Type B pancreatic cell (in vitro differentiated cells): ENCODE measurements around the gene NLRP9. TPM values are rescaled to one million over a fixed set of nuclear protein-coding genes. Genes with fewer than 3 reads are reported as not detected.

Experiments
- DNase-seq: peaks from one replicate; pipeline ENCODE4 v3.0.0; 2021; ENCODE audit warnings: mixed read lengths; ENCODE audit not compliant: unreplicated experiment; ENCODE audit errors: extremely low spot score
- H3K27ac Mint-ChIP-seq: 2 replicates; pipeline ENCODE4 v1.8.0; 2021; ENCODE audit warnings: mild to moderate bottlenecking, mixed read lengths
- H3K27me3 Mint-ChIP-seq: 2 replicates; pipeline ENCODE4 v1.8.0; 2021; ENCODE audit warnings: mixed read lengths
- H3K36me3 Mint-ChIP-seq: 2 replicates; pipeline ENCODE4 v1.8.0; 2021; ENCODE audit warnings: mixed read lengths
- H3K4me1 Mint-ChIP-seq: one replicate; pipeline ENCODE4 v1.8.0; 2021; ENCODE audit warnings: mixed read lengths; ENCODE audit not compliant: unreplicated experiment
- H3K4me3 Mint-ChIP-seq: 2 replicates; pipeline ENCODE4 v1.8.0; 2021; ENCODE audit warnings: mild to moderate bottlenecking, mixed read lengths
- H3K9me3 Mint-ChIP-seq: 2 replicates; pipeline ENCODE4 v1.8.0; 2021; ENCODE audit warnings: mixed read lengths
- CTCF ChIP-seq: fragments of 200-600 bp; sonication (generic); conservative IDR thresholded peaks from 2 replicates; pipeline ENCODE4 v1.5.0; 2021; ENCODE audit warnings: antibody characterized with exemption, mild to moderate bottlenecking
- total RNA-seq: library from RNA; stranded (reverse); gene quantifications from 2 replicates; pipeline ENCODE4 v1.2.1, GENCODE V29; 2021; ENCODE audit warnings: low replicate concordance

The NLRP9 gene
- total RNA-seq, 1 donor from 2014 or later = not detected

GRCh38 chr19:55667006-55667381 is 71.2 kb downstream of the NLRP9 start:
- H3K4me3 Mint-ChIP-seq = no peak overlapping the region
- TF ChIP-seq CTCF = no peak
- H3K36me3 Mint-ChIP-seq = peaks cover 5% of the 10 kb centered on the region
- H3K4me1 Mint-ChIP-seq = no peaks in the 10 kb centered on the region
- no peaks in the 10 kb centered on the region for H3K27me3 Mint-ChIP-seq
- DNase-seq = no peak
- peak overlapping the region; percentile 41 for H3K27ac Mint-ChIP-seq
- no peaks in the 10 kb centered on the region for H3K9me3 Mint-ChIP-seq

DNA sequence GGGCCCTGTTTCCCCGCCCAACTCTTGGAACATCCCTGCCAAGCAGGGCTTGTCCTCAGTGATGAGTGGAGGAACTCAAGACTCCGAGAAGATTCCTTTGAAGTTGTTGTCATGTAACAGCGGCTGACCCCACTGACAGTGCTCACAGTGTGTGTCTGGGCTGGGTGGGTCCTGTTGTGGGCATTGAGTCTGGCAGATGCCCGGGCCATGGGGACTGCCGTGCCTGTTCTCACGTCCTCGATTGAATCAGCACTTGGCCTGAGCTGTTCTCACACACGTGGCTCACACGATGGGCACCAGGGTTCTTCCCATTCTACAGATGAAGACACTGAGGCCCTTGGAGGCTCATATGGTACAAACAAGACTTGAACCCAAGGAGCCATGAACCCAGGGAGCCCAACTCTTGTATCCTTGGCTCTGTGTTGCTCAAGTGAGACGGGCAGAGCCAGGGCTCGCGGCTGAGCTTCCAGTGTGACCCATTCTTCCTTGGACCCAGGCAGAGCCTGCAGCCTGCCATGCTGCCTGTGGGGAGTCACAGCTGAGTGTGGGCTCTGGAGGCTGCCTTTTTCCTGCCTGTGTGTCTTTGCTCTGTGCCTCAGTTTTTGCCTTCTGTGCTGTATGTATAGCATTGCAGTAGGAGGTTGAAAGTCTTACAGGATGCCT is 71.7 kb downstream of the NLRP9 start:
- Mint-ChIP-seq H3K4me3 (no peak overlapping the region), H3K27me3 (no peaks in the 10 kb centered on the region), H3K9me3 (no peaks in the 10 kb centered on the region), H3K4me1 (no peaks in the 10 kb centered on the region), H3K36me3 (peaks cover 5% of the 10 kb centered on the region), H3K27ac (peak overlapping the region; percentile 41)
- TF ChIP-seq CTCF = no peak
- no peak for DNase-seq

DNA sequence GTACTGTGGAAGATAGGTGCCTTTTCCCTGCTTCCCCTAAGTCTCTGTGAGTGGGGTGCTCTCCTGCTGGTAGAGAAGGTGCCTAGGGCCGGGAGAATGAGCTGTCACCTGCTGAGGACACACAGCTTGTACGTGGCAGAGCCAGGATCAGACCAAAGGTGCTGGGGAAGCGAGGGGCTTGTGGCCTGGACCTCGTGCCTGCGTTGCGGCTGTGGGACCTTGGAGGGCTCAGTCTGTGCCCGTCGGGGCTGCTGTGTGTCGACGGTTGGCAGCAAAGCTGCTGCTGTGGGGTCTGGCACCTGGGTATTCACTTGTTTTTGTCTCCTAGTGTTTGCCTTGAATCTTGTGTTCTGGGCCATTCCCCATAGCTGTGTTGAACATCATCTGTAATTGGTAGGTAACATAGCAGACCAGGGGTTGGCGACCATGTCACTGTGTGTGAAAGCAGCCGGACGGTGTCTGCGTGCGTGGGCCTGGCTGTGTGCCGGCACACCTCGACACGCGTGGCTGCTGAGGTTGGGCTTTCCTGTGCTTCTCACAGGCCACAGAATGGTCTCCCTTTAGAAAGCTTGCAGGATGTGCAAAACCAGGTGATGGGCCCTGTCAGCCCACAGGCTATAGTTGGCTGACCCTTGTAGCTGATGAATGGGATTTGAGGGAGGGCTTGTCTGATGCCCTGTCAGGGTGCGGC is 74.2 kb downstream of the NLRP9 start:
- peaks cover 5% of the 10 kb centered on the region for H3K36me3 Mint-ChIP-seq
- DNase-seq = no peak
- H3K4me3 Mint-ChIP-seq = no peak overlapping the region
- H3K27ac Mint-ChIP-seq = no peak overlapping the region
- H3K4me1 Mint-ChIP-seq = no peaks in the 10 kb centered on the region
- H3K9me3 Mint-ChIP-seq = no peaks in the 10 kb centered on the region
- no peak for TF ChIP-seq CTCF
- no peaks in the 10 kb centered on the region for H3K27me3 Mint-ChIP-seq

DNA sequence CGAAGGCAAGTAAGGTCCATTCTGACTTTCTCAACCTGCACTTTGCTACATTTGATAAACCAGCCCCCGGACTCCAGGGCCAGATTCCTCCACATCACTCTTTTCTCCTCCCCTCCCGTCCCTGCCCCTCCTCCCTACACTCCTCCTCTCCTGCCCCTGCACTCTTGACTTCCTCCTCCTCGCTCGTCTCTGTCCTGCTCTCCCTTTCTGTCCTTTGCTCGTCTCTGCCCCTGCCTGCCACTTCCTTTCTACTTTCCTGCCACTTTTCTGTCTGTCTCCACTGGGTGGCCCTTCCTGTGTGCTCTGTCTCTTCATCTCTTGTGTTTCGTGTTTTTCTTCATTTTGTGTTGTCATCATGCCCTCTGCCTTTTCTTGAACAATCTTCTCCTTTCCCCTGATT is 76.4 kb downstream of the NLRP9 start:
- Mint-ChIP-seq H3K4me1 (peaks cover 11% of the 10 kb centered on the region), H3K27ac (no peak overlapping the region), H3K4me3 (no peak overlapping the region), H3K27me3 (no peaks in the 10 kb centered on the region), H3K9me3 (no peaks in the 10 kb centered on the region), H3K36me3 (peaks cover 10% of the 10 kb centered on the region)
- TF ChIP-seq CTCF = no peak
- no peak for DNase-seq

- Mint-ChIP-seq H3K4me3 (no peak overlapping the region), H3K4me1 (peaks cover 14% of the 10 kb centered on the region), H3K36me3 (peaks cover 13% of the 10 kb centered on the region), H3K27me3 (no peaks in the 10 kb centered on the region), H3K27ac (no peak overlapping the region), H3K9me3 (no peaks in the 10 kb centered on the region)
- DNase-seq = no peak
- no peak for TF ChIP-seq CTCF
These were observed 77.2 kb downstream of the NLRP9 start for GRCh38 chr19:55660991-55661390.
